Measurements from ENCODE around the gene ATOH8.

- TF ChIP-seq CTCF (conservative IDR thresholded peaks at IDR 0.05): no peak
- no peak for TF ChIP-seq ZFX (IDR thresholded peaks at IDR 0.05)
Observed at GRCh38 chr2:85730686-85731230, 23.0 kb upstream of the ATOH8 start.

Measured in C4-2B (cell line).